HG03575 (cell line): Measurements from ENCODE around the gene ZBTB24.
"Not testable (repeated sequence)": the region's sequence is repeated elsewhere in the genome, so short reads cannot be mapped to it uniquely, and the experiment has no call there.

Source experiments
- ATAC-seq: cut with Tn5 transposase; IDR thresholded peaks from one replicate; pipeline ENCODE4 v1.9.1; 2021; ENCODE audit not compliant: unreplicated experiment, insufficient number of reproducible peaks, low FRiP score; ENCODE audit errors: extremely low read depth

The ZBTB24 gene

DNA sequence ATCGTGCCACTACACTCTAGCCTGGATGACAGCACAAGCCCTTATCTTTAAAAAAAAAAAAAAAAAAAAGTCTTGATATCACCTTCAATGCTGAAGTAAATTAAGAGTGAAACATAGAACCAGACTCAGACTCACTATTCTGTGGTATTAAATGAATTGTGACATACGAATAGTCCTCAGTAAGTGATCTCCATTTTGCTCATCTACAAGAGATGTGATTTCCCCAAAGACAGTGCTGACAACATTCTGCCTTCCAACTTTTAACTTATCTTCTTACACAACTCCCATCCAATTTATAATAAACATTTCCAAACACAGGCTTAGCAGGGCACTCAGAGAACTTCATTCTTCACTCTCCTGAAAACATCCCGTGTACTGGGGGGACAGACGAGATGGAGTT lies 8.0 kb downstream of the ZBTB24 start:
- no peak for ATAC-seq

DNA sequence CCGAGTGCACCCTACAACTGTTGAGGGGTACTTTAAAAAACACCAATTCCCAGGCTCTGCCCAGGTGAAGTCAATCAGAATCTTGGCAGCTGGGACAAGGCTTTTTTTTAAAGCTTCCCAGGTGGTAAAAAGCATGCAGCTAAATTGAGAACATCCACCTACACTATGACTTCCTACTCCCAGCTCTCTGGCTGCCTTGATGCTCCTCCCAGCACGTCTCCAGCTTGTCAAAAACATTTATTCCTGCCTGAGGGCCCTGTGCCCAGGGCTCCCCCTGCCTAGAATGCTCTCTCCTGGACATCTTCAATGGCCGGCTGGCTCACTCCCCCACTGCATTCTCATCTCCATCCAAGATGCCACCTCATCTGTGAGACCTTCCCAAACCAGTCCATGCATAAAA lies 9.9 kb downstream of the ZBTB24 start:
- no peak for ATAC-seq

DNA sequence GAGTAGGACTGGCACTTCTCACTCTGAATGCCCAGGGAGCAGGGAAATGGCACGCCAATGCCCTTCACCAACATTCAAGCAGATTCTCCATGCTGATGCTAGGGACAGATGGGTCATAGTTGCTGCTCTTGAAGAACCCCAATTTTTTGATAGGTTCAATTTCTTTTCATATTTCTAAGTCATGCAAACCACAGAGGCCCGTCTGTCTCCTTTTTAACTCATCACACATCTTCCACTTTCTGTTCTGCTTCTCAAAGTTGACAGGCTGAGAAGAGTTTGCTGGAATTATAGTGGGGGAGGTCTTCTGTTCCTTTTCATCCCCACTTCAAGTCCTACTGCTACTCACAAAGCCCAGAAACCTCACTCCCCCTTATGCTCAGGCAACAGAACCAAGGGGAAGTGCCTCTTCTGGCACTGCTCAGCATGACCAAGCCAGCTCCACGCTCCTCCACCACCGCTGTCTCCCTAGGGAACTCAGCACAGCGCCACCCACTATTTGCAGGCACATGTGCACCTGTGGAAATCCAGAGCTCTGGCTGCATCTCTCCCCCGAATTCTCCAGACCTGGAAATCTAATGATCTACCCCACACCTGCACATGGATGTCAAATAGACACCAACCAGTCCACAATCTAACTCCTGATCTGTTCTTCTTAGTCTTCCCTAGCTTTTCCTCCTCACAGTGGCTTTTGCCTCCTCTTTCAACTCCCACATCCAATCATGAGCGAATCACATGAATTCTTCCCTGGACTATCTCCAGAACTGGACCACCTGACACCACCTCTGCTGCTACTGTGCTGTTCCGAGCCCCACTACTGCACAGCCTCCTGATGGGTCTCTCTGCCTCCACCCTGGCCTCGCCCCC lies 10.7 kb downstream of the ZBTB24 start:
- ATAC-seq = no peak

- ATAC-seq = no peak
Measured at GRCh38 chr6:109471105-109471810, 11.8 kb downstream of the ZBTB24 start.

DNA sequence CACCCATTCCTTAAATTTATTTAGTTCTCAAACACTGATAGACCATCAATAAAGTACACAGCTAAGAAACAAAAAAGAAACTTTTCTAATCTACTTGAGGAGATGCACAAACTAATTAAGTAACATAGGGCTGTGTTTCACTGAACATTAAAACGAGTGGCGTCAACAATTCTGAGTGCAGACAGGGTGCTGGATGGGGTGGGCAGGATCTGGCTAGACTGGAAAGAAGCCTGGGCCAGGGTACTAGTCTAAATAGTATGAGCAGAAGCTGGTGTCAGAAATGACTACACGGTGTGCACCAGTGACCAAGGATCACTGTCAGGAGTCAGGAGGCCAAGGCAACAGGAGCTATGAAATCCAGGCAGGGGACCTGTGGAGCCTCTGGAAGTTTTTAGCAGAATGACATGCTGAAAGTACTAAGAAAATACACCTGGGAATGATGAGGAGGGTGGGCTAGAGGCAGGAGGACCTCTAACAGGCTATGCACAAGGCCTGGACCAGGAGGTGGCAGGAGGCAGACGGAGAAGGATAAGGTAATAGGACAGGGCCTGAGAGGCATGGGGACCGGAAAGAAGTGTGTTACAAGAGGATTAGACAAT lies 13.3 kb downstream of the ZBTB24 start:
- no peak for ATAC-seq

- no peak for ATAC-seq
Measured at GRCh38 chr6:109467696-109468095, 15.3 kb downstream of the ZBTB24 start.

GRCh38 chr6:109466212-109466923 lies 16.7 kb downstream of the ZBTB24 start:
- no peak for ATAC-seq

- no peak for ATAC-seq
Measured at GRCh38 chr6:109465772-109466171, 17.2 kb downstream of the ZBTB24 start.

- no peak for ATAC-seq
Measured at GRCh38 chr6:109461733-109462526, 21.1 kb downstream of the ZBTB24 start.

- ATAC-seq = not testable (repeated sequence)
Measured at GRCh38 chr6:109461205-109461604, 21.8 kb downstream of the ZBTB24 start.

DNA sequence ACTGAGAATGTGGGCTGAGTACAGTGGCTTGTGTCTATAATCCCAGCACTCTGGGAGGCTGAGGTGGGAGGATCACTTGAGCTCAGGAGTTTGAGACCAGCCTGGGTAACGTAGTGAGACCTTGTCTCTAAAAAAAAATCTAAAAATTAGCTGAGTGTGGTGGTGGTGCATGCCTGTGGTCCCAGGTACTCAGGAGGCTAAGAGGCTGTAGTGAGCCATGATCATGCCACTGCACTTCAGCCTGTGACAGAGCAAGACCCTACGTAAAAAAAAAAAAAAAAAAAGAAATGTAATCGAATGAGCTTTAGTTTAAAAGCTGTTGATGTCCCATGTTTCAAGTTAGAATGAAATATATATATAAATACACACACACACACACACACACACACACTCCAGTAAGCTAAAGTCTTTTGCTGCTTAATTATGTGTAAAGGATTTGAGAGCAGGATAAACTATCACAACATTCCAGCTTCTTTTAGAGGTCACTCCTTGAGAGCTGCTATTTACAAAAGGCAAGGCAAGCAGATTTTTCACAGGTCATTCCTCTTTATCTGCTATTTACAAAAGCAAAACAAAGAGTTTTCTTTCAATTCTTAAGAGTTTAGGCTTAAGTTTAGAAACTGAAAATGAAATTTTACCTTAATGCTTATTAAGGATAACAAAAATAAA lies 22.7 kb downstream of the ZBTB24 start:
- no peak for ATAC-seq

DNA sequence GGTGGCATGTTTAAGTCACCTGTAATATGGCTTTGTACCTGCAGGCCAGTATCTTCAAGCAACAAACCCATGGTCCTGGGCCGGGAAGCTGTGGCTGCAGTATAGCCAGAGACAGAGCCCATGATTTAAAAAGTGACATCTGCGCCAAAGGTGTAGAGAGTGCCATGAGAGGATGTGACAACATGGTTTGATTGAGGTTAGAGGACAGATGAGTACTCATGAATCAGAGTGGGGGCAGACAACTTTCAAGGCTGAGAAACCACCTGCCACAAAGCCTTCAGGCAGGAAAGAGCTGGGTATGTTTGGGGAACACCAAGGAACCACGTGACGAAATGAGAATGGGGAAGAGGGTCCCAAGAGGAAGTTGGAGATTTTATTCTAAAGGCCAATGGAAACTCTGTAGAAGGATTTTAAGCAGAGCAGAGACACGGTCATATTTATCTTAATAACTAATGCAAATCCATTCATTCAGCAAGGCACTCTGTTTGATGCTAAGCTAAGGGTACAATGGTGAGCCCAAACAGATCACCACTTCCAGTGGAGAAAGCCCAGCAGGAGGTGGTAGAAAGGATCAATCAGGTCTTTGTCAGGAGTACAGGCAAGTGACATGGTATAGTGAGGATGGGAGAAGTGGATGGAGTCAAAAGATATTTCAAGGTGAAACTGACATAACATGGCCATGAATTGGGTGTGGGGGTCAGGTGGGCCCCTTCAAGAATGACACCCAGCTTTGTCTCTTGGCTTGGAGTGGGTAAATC lies 24.1 kb downstream of the ZBTB24 start:
- no peak for ATAC-seq

GRCh38 chr6:109457562-109457996 lies 25.4 kb downstream of the ZBTB24 start:
- ATAC-seq = no peak

- ATAC-seq = no peak
Measured at GRCh38 chr6:109456710-109457561, 26.1 kb downstream of the ZBTB24 start.

DNA sequence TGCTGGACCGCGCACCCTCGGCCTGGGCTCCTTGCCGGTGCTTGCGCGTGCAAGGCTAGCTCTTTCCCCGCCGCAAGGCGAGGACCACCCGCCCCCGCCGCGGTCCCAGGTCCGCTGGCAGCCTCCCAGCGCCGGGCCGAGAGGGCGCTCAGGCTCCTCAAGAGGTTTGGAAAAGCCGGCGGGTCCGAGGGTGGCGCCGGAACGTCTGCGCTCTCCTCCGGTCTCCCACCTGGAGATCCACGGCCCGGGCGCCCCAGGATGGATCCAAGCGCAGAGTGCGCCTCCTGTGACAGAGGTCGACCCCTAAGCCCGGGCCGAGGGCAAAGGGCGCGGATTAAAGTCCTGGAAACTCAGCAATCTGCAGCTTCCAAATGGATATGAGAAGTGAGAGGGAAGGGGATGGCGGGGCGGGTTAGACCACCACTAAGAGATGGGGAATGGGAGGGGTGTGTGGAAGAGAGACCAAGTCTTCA lies 26.9 kb downstream of the ZBTB24 start:
- no peak for ATAC-seq

DNA sequence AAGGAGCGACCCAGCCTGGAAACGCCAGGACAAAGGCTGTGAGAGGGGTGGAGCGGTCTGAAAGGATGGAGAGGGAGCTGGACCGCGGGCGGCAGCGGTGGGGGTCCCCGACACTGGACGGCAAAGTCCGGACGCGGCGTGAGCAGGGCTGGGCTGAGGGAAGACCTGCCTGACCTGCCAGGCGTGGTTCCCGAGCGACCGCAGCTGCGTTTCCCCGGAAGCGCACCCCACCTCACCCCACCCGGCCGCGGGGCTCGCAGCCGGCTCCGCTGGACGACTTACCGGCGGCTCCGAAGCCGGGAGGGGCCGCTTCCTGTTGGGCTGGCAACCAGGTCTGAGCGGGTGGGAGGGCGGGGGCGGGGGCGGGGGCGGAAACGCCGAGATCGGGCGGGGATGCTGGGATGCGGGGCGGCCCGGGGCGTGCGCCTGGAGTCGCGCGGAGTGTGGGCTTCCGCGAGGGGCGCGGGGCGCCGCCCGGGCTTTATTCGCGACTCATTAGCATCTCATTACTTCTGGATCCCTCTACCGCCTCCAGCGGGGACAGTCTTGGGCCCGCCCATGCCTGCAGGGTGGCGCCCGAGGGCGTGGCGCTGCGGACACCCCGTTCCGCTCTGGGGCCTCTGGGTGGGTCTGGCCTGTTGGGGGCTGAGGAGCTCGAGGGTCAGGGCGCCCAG lies 27.4 kb downstream of the ZBTB24 start, which contains the start of gene MICAL1:
MICAL1 (minus strand) TSS at position 336 of the 674 bp plus-strand sequence. CDS start 1,576 bp downstream, outside the sequence.
- ATAC-seq = no peak
